H7 (cell line): ENCODE measurements around the gene HMGN4. TPM values are rescaled to one million over a fixed set of nuclear protein-coding genes. Genes with fewer than 3 reads are reported as not detected.

ENCODE experiments used
- DNase-seq: peaks from one replicate; pipeline ENCODE4 v3.0.0; 2012
- H3K27me3 ChIP-seq: 2 replicates; pipeline ENCODE4 v1.6.0; 2011; ENCODE audit warnings: mild to moderate bottlenecking, low read length; ENCODE audit not compliant: control insufficient read depth, insufficient read depth
- H3K36me3 ChIP-seq: replicated peaks from 2 replicates; pipeline ENCODE4 v1.5.1; 2011; ENCODE audit warnings: low read length; ENCODE audit not compliant: control insufficient read depth, insufficient read depth
- H3K4me3 ChIP-seq: 2 replicates; pipeline ENCODE4 v1.5.1; 2011; ENCODE audit warnings: low read depth, mild to moderate bottlenecking, control low read depth, low read length, moderate library complexity; ENCODE audit not compliant: insufficient read depth
- total RNA-seq: library from RNA; depleted of rRNA; stranded (reverse); fragments of >200 nt; shearing (Covaris generic); gene quantifications from 2 replicates; pipeline ENCODE4 v1.2.3, GENCODE V29; 2014

The HMGN4 gene
- total RNA-seq, 1 experiment from 2014 or later, result 88.9 TPM

DNA sequence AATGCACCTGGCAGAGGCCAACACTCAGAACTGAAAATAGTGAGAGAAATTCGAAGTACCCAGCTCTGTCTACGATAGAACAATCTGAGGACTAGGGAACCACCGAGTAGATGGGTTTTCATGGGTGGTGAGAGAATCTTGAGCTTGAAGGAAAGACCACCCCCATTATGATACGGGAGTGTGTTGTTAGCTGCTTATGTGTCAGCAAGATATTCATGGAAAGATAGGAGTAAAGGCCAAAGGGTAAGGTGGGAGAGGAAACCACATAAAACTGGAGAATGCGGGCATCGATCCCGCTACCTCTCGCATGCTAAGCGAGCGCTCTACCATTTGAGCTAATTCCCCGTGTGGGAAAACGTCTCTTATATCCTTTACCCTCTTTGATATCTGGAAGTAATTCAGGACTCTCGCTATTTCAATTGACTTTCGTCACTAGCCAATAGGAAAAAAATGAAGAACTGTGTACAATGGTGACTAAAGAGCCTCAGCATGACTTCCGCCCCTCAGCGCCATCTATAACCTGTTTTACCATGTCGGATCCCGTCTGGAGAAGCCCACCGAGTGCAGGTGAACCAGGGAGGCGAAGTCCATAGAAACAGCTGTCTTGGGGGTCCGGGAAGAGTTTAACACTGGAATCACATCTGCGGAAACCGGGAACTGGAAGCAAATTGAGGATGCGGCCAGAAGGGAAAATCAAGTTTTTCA is 33.6 kb downstream of the HMGN4 start:
- H3K36me3 ChIP-seq, result no peaks in the 10 kb centered on the region
- peak; percentile 61 for DNase-seq
- peak overlapping the region; percentile 88 for H3K4me3 ChIP-seq
- no peaks in the 10 kb centered on the region for H3K27me3 ChIP-seq

DNA sequence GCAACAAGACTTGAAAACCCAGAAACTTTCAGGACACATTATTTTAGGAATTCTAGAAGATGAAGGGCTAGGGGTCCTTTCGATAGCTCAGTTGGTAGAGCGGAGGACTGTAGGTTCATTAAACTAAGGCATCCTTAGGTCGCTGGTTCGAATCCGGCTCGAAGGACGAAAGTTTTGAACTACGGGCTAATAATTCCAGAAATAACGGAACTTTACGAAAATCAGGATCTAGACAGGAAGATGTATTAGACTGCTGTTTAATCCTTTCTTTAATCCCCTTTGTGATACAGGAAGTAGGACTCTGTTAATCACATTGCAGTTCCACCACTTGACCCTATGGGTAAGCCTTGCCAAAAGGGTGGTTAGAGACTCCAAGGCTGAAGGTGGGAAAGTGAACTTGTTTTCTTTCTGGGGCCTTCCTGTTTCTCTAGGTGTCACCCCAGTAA is 37.4 kb downstream of the HMGN4 start:
- no peak for DNase-seq
- H3K27me3 ChIP-seq, result no peaks in the 10 kb centered on the region
- H3K4me3 ChIP-seq, result peak overlapping the region; percentile 4; the same call in 1 of the 2 replicates

DNA sequence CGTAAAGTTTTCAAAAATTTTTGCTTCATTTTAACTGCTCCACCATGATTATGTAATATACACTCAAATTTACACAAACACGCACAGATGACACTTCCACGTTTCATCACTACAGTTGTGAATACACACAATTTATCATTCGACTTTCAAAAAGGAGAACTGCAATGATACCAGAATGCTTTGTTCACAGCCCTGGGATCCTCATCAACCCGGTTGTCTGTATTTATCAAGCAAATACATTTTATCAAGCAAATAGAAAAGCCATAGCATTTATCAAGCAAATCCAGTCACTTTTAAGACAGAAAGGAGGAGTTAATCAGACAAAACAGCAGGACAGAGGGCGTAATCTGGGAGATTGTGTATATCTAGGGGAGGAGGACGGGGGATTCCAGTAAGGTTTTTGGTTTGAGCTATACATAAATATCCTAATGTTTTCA is 38.3 kb downstream of the HMGN4 start:
- H3K27me3 ChIP-seq, result no peaks in the 10 kb centered on the region; the same call in 1 of the 2 replicates
- H3K4me3 ChIP-seq, result peak overlapping the region; percentile 61
- DNase-seq, result no peak
- no peaks in the 10 kb centered on the region for H3K36me3 ChIP-seq

More for the DNA sequence above, 37.4 kb downstream of the HMGN4 start:
- H3K36me3 ChIP-seq, result no peaks in the 10 kb centered on the region

DNA sequence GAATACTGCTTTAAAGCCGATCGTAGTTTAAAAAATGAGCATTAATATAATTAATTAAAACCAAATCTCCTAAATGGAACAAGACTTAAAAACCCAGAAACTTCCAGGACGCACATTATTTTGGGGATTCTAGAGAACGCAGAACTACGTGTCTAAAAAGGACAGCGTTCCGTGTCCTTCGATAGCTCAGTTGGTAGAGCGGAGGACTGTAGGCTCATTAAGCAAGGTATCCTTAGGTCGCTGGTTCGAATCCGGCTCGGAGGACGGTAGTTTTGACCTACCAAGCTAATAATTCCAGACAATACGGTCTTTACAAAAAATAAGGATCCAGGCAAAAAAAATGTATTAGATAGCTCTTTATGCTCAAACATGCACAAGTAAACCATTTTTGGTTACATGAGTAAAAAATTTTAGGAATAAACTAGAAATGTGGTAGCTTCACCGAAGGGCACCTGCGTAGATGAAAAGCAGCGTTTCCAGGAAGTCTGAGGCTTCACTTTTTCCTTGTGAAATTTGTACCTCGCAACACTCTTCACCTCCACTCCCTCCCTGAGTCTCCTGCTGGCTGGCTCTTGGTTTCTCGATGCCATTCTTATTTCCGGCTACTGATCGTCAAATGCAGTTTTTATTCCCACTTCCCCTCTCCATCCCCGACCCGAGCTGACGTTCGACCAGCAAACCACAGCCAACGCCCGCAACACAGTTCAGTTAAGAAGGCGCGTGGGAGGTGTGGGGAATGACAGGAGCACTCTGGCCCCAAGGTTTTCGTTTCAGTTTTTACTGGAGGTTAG is 39.0 kb downstream of the HMGN4 start:
- DNase-seq, result no peak
- no peaks in the 10 kb centered on the region; the same call in 1 of the 2 replicates for H3K27me3 ChIP-seq
- peak overlapping the region; percentile 61 for H3K4me3 ChIP-seq
- no peaks in the 10 kb centered on the region for H3K36me3 ChIP-seq

DNA sequence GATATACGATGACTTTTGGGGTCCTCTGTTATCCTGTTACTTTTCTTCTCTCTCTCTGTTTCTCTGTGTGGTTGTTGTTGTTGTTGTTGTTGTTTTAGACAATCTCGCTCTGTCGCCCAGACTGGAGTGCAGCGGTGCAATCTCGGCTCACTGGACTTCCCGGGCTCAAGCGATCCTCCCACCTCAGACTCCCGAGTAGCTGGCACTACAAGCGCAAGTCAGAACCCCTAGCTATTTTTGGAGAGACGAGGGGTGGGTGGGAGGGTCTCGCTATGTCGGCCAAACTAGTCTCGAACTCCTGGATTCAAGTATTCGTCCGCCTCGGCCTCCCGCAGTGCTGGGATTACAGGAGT is 39.5 kb downstream of the HMGN4 start:
- no peak for DNase-seq
- peak overlapping the region; percentile 61 for H3K4me3 ChIP-seq
- no peaks in the 10 kb centered on the region; the same call in 1 of the 2 replicates for H3K27me3 ChIP-seq
- H3K36me3 ChIP-seq, result no peaks in the 10 kb centered on the region

DNA sequence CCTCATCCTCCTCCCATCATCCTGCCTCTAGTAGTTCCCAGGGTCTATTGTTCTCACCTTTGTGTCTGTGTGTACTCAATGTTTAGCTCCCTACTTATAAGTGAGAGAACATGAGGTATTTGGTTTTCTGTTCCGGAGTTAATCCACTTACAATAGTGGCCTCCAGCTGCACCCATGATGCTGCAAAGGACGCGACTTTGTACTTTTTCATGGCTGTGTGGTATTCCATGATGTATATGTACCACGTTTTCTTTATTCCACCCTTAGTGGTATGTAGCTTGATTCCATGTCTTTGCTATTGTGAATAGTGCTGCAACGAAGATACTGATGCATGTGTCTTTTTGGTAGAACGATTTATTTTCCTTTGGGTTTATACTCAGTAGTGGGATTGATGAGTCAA is 40.1 kb downstream of the HMGN4 start:
- no peak for DNase-seq
- Histone ChIP-seq H3K36me3 (no peaks in the 10 kb centered on the region), H3K27me3 (no peaks in the 10 kb centered on the region; the same call in 1 of the 2 replicates), H3K4me3 (no peak overlapping the region)

DNA sequence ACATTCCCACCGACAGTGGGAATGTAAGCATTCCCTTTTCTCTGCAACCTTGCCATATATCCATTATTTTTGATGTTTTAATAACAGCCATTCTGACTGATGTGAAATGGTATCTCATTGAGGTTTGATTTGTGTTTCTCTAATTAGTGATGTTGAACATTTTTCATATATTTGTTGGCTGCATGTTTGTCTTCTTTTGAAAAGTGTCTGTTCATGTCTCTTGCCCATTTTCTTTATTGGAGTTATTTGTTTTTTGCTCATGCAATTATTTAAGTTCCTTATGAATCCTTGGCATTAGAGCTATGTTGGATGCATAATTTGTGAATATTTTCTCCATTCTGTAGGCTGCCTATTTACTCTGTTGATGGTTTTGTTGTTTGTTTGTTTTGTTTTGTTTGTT is 40.6 kb downstream of the HMGN4 start:
- no peak overlapping the region for H3K4me3 ChIP-seq
- no peaks in the 10 kb centered on the region; the same call in 1 of the 2 replicates for H3K27me3 ChIP-seq
- no peaks in the 10 kb centered on the region for H3K36me3 ChIP-seq
- no peak for DNase-seq

DNA sequence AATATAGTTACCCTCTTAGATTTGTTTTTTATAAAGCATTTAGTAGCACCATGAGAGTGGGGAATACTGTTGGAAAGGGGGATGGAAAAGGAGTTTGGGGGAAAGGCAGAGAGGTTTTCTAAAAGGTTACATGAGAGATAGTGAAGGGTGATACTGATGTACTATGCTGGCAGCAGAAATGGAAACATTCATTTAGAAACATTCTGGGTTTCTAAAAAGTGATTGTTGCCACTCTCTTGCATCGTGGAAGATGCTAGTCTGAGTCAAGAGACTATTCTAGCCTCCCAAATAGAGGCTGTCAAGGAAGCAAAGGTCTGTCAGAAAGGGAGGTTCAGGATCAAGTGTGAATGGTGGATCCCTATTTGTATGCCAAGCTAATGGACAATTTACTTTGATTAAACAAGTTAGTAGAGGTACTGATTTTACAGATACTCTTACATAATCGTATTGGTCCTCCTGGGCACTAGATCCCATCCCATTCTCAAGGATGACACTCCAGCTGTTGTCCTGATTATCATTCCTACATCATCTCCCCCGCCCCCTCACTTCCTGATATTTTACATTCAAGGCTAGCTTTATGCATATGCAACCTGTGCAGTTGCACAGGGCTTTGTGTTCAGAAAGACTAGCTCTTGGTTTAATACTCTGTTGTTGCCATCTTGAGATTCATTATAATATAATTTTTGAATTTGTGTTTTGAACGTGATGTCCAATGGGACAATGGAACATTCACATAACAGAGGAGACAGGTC is 43.2 kb downstream of the HMGN4 start:
- H3K27me3 ChIP-seq, result no peaks in the 10 kb centered on the region; the same call in 1 of the 2 replicates
- no peaks in the 10 kb centered on the region for H3K36me3 ChIP-seq
- DNase-seq, result no peak
- H3K4me3 ChIP-seq, result no peak overlapping the region

DNA sequence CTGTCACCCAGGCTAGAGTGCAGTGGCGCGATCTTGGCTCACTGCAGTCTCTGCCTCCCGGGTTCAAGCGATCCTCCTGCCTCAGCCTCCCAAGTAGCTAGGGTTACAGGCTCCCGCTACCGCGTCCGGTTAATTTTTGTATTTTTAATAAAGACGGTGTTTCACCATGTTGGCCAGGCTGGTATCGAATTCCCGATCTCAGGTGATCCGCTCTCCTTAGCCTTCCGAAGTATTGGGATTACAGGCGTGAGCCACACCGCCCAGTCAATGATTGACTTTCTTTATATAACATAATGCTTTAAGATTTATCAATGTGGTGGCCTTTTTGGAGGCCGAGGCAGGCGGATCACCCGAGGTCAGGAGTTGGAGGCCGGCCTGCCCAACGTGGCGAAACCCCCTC is 50.8 kb downstream of the HMGN4 start:
- DNase-seq, result no peak
- Histone ChIP-seq H3K4me3 (no peak overlapping the region), H3K27me3 (peaks cover 1% of the 10 kb centered on the region; the same call in 1 of the 2 replicates), H3K36me3 (no peaks in the 10 kb centered on the region)

DNA sequence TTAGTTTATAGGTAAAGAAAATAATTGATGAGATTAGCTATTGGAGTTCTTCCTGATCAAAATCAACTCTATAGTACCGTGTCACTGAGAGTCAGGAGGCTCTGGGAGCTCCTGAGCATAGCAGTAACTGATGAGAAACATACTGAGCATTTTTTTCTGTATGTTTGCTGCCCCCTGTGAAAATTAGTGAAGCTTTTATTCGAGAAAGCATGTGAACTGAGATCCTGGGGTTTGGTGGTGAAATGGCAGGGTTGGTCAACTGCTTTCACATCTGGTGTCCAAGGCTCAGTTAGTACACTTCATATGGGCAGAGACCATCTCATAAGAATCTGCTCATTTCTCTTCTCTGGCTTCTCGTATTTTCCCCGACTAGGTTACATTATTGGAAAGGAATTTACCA is 54.5 kb downstream of the HMGN4 start:
- Histone ChIP-seq H3K27me3 (peaks cover 1% of the 10 kb centered on the region; the same call in 1 of the 2 replicates), H3K4me3 (no peak overlapping the region), H3K36me3 (no peaks in the 10 kb centered on the region)
- DNase-seq, result no peak

DNA sequence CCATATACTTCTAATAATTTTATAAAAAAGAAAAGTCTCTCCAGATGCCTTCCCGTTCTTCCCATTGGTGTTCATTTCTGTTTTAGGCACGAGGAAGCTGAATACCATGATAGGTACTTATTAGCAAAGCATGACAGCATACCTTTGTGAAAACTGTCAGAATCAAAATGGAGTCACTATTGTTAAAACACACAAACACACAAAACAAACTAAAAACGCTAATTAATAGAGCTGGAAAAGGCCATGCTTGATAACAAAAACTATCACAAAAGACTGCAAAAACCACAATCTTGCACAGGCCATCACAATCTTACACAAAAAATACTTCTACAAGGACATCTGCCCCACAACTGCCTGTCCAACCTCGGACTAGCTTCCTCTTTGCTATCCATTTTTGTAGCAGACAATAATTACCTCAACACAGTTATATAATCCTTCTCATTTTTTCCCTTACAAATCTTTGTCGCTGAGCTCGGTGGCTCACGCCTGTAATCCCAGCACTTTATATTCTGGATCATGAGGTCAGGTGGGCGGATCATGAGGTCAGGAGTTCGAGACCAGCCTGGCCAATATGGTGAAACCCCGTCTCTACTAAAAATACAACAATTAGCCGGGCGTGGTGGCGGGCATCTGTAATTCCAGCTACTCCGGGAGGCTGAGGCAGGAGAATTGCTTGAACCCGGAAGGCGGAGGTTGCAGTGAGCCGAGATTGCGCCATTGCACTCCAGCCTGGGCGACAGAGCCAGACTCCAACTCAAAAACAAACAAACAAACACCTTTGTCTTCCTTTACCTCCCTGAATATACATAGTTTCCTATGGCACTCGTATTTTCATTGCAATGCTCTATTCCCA is 55.3 kb downstream of the HMGN4 start:
- Histone ChIP-seq H3K4me3 (peak overlapping the region; percentile 45), H3K36me3 (peaks cover 2% of the 10 kb centered on the region), H3K27me3 (peaks cover 1% of the 10 kb centered on the region; the same call in 1 of the 2 replicates)
- DNase-seq, result no peak

DNA sequence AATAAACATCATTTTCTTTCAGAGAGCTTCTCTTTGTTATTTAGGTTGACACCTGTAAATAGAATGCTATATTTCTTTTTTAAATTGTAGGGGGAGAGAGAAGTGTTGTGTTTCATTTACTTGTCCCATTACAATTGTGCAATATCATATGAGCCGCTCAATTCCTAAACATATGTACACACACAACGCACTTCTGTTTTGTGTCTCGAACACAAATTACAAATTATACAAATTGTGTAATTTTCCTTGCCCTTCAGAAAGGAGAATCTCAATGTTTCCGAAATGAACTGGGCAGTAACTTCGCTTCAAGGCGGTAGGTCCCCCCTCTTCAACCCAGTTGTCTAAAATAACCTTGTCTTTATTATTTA is 55.9 kb downstream of the HMGN4 start:
- DNase-seq, result no peak
- H3K36me3 ChIP-seq, result peaks cover 5% of the 10 kb centered on the region
- peaks cover 1% of the 10 kb centered on the region; the same call in 1 of the 2 replicates for H3K27me3 ChIP-seq
- H3K4me3 ChIP-seq, result peak overlapping the region; percentile 45

DNA sequence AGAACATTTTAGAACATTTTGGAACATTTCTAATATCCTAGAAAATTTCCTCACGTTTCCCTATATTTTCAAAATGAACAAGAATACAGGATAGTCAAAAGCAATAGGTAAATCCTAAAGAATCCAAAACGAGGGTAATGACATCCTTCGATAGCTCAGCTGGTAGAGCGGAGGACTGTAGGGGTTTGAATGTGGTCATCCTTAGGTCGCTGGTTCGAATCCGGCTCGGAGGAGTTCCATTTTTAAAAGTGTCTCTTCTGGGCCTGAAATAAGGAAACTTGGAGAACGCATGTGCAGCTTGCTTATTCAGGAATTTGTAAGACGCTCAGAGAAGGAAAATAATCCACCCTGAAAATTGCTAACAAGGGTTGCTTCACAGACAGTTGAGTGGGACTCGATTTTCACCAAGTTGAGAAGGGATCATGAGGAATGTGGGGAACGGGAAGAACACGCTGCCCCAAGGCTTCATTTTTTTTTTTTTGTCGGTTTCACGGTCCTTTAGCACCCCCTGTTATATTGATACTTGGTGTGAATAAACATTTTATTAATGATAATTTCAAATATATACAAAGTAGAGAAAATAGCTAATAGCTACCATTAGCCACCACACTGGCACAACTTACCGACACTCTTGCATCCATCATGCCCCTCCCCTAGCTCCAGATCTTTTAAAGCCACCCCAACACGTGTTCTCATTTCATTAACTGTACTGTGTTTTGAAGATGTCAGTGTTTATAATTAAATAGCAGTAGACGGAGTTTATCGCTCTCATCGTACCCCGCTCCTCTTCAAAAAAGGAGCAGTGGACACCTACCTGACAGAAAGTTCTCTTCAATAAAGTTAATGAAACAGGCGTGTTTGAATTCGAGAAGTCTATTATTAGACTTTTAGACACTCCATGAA is 56.8 kb downstream of the HMGN4 start:
- peak; percentile 46 for DNase-seq
- Histone ChIP-seq H3K4me3 (peak overlapping the region; percentile 99), H3K27me3 (peaks cover 1% of the 10 kb centered on the region; the same call in 1 of the 2 replicates), H3K36me3 (peaks cover 7% of the 10 kb centered on the region)
